B cell (primary cell): ENCODE results near the gene GADD45B. TPM values are rescaled to one million over a fixed set of nuclear protein-coding genes. Genes with fewer than 3 reads are reported as not detected.

Source experiments
- ATAC-seq: fragments of 200-7000 bp; cut with Tn5 transposase; one replicate; pipeline ENCODE4 v1.10.0; 2021; ENCODE audit warnings: low read depth, mild to moderate bottlenecking, moderate number of reproducible peaks, moderate library complexity
- CTCF ChIA-PET: fragments of 350-600 bp; sonication (Branson Sonifier 250); formaldehyde crosslinking; loops from one replicate; lab custom pipeline; 2021; ENCODE audit warnings: antibody characterized with exemption, inconsistent platforms; lab: Charles Lee
- POLR2A ChIA-PET: fragments of 350-600 bp; sonication (Branson Sonifier 250); formaldehyde crosslinking; loops from one replicate; lab custom pipeline; 2021; ENCODE audit warnings: antibody characterized with exemption; lab: Charles Lee
- DNase-seq: peaks from one replicate; pipeline ENCODE4 v3.0.0; 2013
- H2AFZ ChIP-seq: 2 replicates; pipeline ENCODE4 v1.6.1; 2012; ENCODE audit warnings: mild to moderate bottlenecking, low read depth, low read length; ENCODE audit not compliant: insufficient read depth, poor library complexity, severe bottlenecking
- H3K27ac ChIP-seq, 2 donors: 1 replicate in 1 of 2; 2 replicates in 1 of 2; pipeline ENCODE4 v1.5.1; 2012 to 2013; ENCODE audit warnings: low read length in 2 of 2, mild to moderate bottlenecking in 2 of 2, moderate library complexity in 1 of 2
- H3K27me3 ChIP-seq, 4 experiments: fragments of 200-600 bp in 1 of 4; sonication (generic) in 1 of 4; replicated peaks in 1 of 4; 1 replicate in 2 of 4; 2 replicates in 2 of 4; pipeline versions ENCODE4 v1.6.1 to v1.7.0; 2013 to 2016; ENCODE audit warnings: low read length in 3 of 4, mild to moderate bottlenecking in 2 of 4, mixed read lengths in 1 of 4, moderate library complexity in 1 of 4; ENCODE audit not compliant: insufficient read depth in 4 of 4, control insufficient read depth in 3 of 4; ENCODE audit errors: control extremely low read depth in 1 of 4
- H3K36me3 ChIP-seq, 2 experiments: replicated peaks in 1 of 2; 1 replicate in 1 of 2; 2 replicates in 1 of 2; pipeline versions ENCODE4 v1.6.1 to v1.7.1; 2013; ENCODE audit warnings: low read length in 1 of 2; ENCODE audit not compliant: insufficient read depth in 2 of 2, control insufficient read depth in 1 of 2; ENCODE audit errors: control extremely low read depth in 1 of 2, extremely low read depth in 1 of 2
- H3K4me1 ChIP-seq, 2 donors: fragments of 200-600 bp in 1 of 2; sonication (generic) in 1 of 2; 1 replicate in 1 of 2; 2 replicates in 1 of 2; pipeline versions ENCODE4 v1.5.1 to v1.6.1; 2013 to 2017; ENCODE audit warnings: low read length in 2 of 2; ENCODE audit not compliant: control insufficient read depth in 2 of 2, insufficient read depth in 2 of 2
- H3K4me2 ChIP-seq: replicated peaks from 2 replicates; pipeline ENCODE3; 2012; ENCODE audit warnings: mild to moderate bottlenecking, low read depth, low read length; ENCODE audit not compliant: poor library complexity, severe bottlenecking
- H3K4me3 ChIP-seq, 5 experiments: fragments of 200-600 bp in 1 of 5; sonication (generic) in 1 of 5; 1 replicate in 3 of 5; 2 replicates in 2 of 5; pipeline versions ENCODE4 v1.5.1 to v1.7.0; 2011 to 2016; ENCODE audit warnings: low read length in 4 of 5, mild to moderate bottlenecking in 4 of 5, low read depth in 2 of 5, control low read depth in 1 of 5, moderate library complexity in 1 of 5; ENCODE audit not compliant: insufficient read depth in 1 of 5; ENCODE audit errors: control extremely low read depth in 1 of 5, extremely low read depth in 1 of 5
- H3K79me2 ChIP-seq: fragments of 200-600 bp; sonication (generic); one replicate; pipeline ENCODE4 v1.6.0; 2016; ENCODE audit warnings: low read length; ENCODE audit not compliant: control insufficient read depth, insufficient read depth
- H3K9ac ChIP-seq: fragments of 200-600 bp; sonication (generic); 2 replicates; pipeline ENCODE4 v1.6.1; 2017; ENCODE audit warnings: mild to moderate bottlenecking, low read length, moderate library complexity
- H3K9me3 ChIP-seq, 3 donors: one replicate each; pipeline versions ENCODE4 v1.6.1 to v1.7.1; 2013; ENCODE audit warnings: low read length in 2 of 3; ENCODE audit not compliant: control insufficient read depth in 2 of 3, insufficient read depth in 1 of 3; ENCODE audit errors: control extremely low read depth in 1 of 3
- H4K20me1 ChIP-seq: 2 replicates; pipeline ENCODE4 v1.6.0; 2012; ENCODE audit warnings: mild to moderate bottlenecking, low read length; ENCODE audit not compliant: insufficient read depth, control insufficient read depth, poor library complexity, severe bottlenecking
- H3K27ac Mint-ChIP-seq: one replicate; pipeline ENCODE4 v1.8.0; 2021; ENCODE audit warnings: mixed read lengths
- H3K27me3 Mint-ChIP-seq: one replicate; pipeline ENCODE4 v1.8.0; 2021; ENCODE audit warnings: mixed read lengths
- H3K4me1 Mint-ChIP-seq: one replicate; pipeline ENCODE4 v1.8.0; 2021; ENCODE audit warnings: mixed read lengths
- H3K4me3 Mint-ChIP-seq: one replicate; pipeline ENCODE4 v1.8.0; 2021; ENCODE audit warnings: mixed read lengths
- H3K9me3 Mint-ChIP-seq: one replicate; pipeline ENCODE4 v1.8.0; 2022; ENCODE audit warnings: mixed read lengths; ENCODE audit not compliant: insufficient read depth
- EZH2 ChIP-seq: IDR thresholded peaks from 2 replicates; pipeline ENCODE4 v1.6.1; 2012; ENCODE audit warnings: borderline replicate concordance, low read depth, mild to moderate bottlenecking, moderate library complexity, low read length; ENCODE audit not compliant: insufficient read depth, poor library complexity, severe bottlenecking
- WGBS: methylation state at CpG from one replicate; pipeline ENCODE4 v1.1.5; 2013; ENCODE audit warnings: missing lambda C conversion rate; ENCODE audit not compliant: insufficient coverage; 5-methylcytosine and 5-hydroxymethylcytosine counted together
- intact Hi-C: fragments of 100-400 bp; cut with micrococcal nuclease; formaldehyde crosslinking; loops from one replicate; pipeline ENCODE4 v1.10.0; 2022
- polyA plus RNA-seq: library from polyadenylated mRNA; depleted of rRNA; stranded (reverse); fragments of >200 nt; gene quantifications from 2 replicates; pipeline ENCODE4 v1.2.3, GENCODE V29; 2012
- total RNA-seq, 2 donors: library from RNA; stranded (reverse); fragments of 120-200 nt in 1 of 2; gene quantifications; 1 replicate in 1 of 2; 2 replicates in 1 of 2; pipeline versions ENCODE4 v1.2.3 to v1.2.4, GENCODE V29; 2013 to 2022
- TF ChIP-seq, protein P1 (sequence below): fragments of 200-600 bp; IDR thresholded peaks from one replicate; pipeline ENCODE4 v1.8.0; 2022; ENCODE audit warnings: antibody characterized with exemption, mild to moderate bottlenecking

Gene GADD45B
- total and polyA plus RNA-seq, 2 donors (not counting 1 experiment from before 2014, with no cell fraction given): 166 to 215 TPM

DNA sequence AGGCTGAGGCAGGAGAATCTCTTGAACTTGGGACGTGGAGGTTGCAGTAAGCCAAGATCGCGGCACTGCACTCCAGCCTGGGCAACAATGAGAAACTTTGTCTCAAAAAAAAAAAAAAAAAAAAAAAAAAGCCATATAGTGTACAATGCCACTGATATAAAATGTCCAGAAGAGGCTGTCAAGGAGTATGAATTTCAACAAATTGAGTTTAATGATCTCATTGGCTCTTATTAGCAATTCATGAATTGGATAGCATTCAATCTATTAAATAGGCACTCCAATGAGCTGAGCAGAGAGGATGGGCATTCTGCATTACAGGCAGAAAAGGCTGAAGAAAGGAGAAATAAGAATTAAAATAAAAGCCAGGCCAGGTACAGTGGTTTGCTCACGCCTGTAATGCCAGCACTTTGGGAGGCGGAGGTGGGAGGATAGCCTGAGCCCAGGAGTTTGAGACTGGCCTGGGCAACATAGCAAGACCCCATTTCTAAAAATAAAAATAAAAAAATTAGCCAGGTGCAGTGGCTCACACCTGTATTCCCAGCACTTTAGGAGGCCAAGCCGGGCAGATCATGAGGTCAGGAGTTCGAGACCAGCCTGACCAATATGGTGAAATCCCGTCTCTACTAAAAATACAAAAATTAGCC is 18.4 kb upstream of the GADD45B start:
- Histone ChIP-seq H2AFZ (peak overlapping the region; percentile 83), H3K4me3 (peak overlapping the region in 3 of 5 experiments; percentile 39 to 59 (median 41)), H3K79me2 (peaks cover 50% of the 10 kb centered on the region), H3K36me3 (no peaks in the 10 kb centered on the region), H3K4me1 (peaks cover 16 to 40% of the 10 kb centered on the region in 2 donors), H3K9me3 (no peaks in the 10 kb centered on the region), H3K4me2 (peak overlapping the region; percentile 100), H4K20me1 (peaks cover 8% of the 10 kb centered on the region), H3K9ac (peak overlapping the region; percentile 60), H3K27ac (peak overlapping the region; percentile 41 to 80), H3K27me3 (peaks cover 0 to 9% (median 2%) of the 10 kb centered on the region in 4 experiments)
- Mint-ChIP-seq H3K9me3 (no peaks in the 10 kb centered on the region), H3K4me3 (peak overlapping the region; percentile 87), H3K27me3 (peaks cover 3% of the 10 kb centered on the region), H3K27ac (peak overlapping the region; percentile 89), H3K4me1 (peaks cover 26% of the 10 kb centered on the region)
- POLR2A ChIA-PET: interaction anchor here (0.6 to 1.9 kb wide), 5 partner anchors 19 to 650 kb away, joined by 7 to 12 read pairs (median 7); partner anchors contain the start of genes GADD45B and TIMM13
- ATAC-seq: no peak
- no peak for DNase-seq
- WGBS: 100% methylated on average over 3 of the region's 8 CpGs
- CTCF ChIA-PET: interaction anchor here (0.7 to 2.0 kb wide), 8 partner anchors 16 to 493 kb away, joined by 3 to 7 read pairs (median 3); partner anchors contain the start of gene TIMM13
- intact Hi-C loops: loop anchor here (1.0 to 2.0 kb wide), 2 partner anchors 30 to 221 kb away; partner anchors contain the start of genes PLEKHJ1, SF3A2 and TIMM13
- no peak for TF ChIP-seq EZH2
- TF ChIP-seq, protein P1, sequence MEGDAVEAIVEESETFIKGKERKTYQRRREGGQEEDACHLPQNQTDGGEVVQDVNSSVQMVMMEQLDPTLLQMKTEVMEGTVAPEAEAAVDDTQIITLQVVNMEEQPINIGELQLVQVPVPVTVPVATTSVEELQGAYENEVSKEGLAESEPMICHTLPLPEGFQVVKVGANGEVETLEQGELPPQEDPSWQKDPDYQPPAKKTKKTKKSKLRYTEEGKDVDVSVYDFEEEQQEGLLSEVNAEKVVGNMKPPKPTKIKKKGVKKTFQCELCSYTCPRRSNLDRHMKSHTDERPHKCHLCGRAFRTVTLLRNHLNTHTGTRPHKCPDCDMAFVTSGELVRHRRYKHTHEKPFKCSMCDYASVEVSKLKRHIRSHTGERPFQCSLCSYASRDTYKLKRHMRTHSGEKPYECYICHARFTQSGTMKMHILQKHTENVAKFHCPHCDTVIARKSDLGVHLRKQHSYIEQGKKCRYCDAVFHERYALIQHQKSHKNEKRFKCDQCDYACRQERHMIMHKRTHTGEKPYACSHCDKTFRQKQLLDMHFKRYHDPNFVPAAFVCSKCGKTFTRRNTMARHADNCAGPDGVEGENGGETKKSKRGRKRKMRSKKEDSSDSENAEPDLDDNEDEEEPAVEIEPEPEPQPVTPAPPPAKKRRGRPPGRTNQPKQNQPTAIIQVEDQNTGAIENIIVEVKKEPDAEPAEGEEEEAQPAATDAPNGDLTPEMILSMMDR: no peak

DNA sequence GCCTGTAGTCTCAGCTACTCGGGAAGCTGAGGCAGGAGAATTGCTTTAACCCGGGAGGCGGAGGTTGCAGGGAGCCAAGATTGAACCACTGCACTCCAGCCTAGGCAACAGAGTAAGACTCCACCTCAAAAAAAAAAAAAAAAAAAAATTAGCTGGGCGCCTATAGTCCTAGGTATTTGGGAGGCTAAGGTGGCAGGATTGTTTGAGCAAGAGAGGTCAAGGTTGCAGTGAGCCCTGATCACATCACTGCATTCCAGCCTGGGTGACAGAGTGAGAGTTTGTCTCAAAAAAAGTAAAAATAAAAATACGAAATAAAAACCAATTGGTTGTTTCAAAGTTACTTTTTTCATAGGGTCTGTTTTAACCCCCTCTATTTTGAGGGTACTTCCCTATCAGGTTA is 17.9 kb upstream of the GADD45B start:
- DNase-seq (no peak), ATAC-seq (no peak)
- Histone ChIP-seq H3K9me3 (no peaks in the 10 kb centered on the region), H3K4me2 (no peak overlapping the region), H3K79me2 (peaks cover 49% of the 10 kb centered on the region), H3K36me3 (no peaks in the 10 kb centered on the region), H3K4me3 (no peak overlapping the region), H3K27me3 (peaks cover 0 to 10% (median 2%) of the 10 kb centered on the region in 4 experiments), H3K4me1 (peaks cover 17 to 40% of the 10 kb centered on the region in 2 donors), H3K27ac (no peak overlapping the region), H2AFZ (no peak overlapping the region), H3K9ac (no peak overlapping the region), H4K20me1 (peaks cover 8% of the 10 kb centered on the region)
- intact Hi-C loops: no loop called here
- no peak overlapping the region for H3K27ac Mint-ChIP-seq
- peaks cover 3% of the 10 kb centered on the region for H3K27me3 Mint-ChIP-seq
- peaks cover 24% of the 10 kb centered on the region for H3K4me1 Mint-ChIP-seq
- 90% methylated on average over 2 of the region's 5 CpGs for WGBS
- H3K9me3 Mint-ChIP-seq: no peaks in the 10 kb centered on the region
- ChIA-PET POLR2A (interaction anchor here (0.6 to 0.7 kb wide), 2 partner anchors 231 to 650 kb away, joined by 4 to 7 read pairs; no protein-coding TSS in a partner anchor), CTCF (interaction anchor here (0.7 to 2.0 kb wide), 2 partner anchors 30 to 493 kb away, joined by 3 to 7 read pairs; partner anchors contain the start of gene TIMM13)
- H3K4me3 Mint-ChIP-seq: no peak overlapping the region
- no peak for TF ChIP-seq EZH2
- TF ChIP-seq, protein P1: no peak
